Middle frontal gyrus (tissue), 1 donor: ENCODE results near the gene NAA10.

Source experiments
- DNase-seq: peaks from one replicate; pipeline ENCODE4 v3.0.0-alpha.2; 2015; ENCODE audit warnings: low spot score; ENCODE audit errors: extremely low spot score

Gene NAA10

GRCh38 chrX:153885208-153885787, 49.5 kb downstream of the NAA10 start:
- no peak for DNase-seq

GRCh38 chrX:153884590-153884989, 50.2 kb downstream of the NAA10 start:
- no peak for DNase-seq

DNA sequence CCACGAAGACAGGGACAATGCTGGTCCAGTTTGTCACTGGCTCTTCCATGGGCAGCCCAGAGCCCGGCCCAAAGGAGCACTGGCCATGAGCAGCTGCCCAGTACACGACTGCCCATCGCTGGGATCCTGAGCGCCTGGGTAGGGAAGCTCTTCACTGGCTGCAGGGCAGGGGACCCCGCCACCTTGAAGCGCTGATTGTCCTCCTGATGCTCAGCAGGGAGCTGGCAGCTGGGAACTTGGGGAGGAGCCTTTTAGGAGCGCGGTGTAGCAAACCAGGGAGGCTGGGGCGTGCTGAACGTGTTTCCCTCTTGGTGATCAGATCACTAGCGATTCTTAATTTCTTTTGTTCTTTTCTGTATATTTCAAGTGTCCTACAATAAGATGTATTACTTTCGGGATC, 50.7 kb downstream of the NAA10 start:
- no peak for DNase-seq

DNA sequence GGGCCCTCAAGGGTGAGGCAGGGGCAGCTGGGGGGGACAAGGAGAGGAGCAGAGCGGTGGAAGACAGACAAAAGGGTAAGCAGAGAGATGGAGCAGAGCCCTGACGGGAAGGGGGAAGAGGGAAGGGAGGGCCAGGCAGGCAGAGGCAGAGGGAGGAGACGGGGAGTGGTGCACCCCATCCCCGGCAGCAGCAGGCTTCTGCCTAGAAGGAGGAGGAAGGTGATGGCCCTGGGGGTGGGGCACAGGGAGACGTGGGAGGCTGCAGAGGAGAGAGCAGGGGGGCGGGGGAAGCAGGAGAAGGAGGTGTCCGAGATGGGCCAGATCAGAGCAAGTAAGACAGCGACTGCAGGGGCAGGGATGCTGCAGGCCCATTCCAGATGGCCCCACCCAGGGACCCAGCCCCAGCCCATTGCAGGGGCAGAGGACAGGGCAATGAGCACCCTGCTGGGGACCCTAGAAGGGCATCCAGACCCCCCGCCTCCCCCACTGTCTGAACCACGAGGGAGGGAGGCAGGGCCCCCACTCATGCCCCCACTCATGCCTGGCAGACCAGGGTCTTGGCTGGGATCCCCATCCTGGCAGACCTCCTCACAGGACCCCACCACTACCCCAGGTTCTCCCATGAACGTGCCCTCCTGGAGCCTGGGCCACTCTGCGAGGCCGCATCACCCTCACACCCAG, 51.5 kb downstream of the NAA10 start:
- DNase-seq: no peak

GRCh38 chrX:153882557-153882956, 52.3 kb downstream of the NAA10 start:
- no peak for DNase-seq

GRCh38 chrX:153882086-153882498, 52.7 kb downstream of the NAA10 start:
- DNase-seq: no peak

DNA sequence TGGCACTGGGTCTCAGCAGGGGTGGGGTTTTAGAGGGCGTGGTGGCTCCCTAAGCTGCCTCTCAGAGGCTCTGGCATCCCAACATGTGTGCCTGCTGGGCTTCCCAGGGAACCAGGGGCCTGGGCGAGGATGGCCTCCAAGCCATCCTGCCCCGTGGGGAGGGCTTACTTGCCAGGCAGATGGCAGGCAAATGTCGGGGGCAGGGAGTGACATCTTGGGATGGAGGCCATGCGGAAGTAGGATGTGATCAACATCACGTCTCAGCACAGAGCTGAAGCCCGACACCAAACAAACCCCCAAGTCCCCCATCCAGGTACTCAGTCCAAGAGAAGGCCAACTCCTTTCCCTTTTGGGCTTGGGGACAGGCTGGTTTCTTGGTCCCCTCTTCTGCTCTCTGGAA, 53.6 kb downstream of the NAA10 start:
- DNase-seq: no peak

DNA sequence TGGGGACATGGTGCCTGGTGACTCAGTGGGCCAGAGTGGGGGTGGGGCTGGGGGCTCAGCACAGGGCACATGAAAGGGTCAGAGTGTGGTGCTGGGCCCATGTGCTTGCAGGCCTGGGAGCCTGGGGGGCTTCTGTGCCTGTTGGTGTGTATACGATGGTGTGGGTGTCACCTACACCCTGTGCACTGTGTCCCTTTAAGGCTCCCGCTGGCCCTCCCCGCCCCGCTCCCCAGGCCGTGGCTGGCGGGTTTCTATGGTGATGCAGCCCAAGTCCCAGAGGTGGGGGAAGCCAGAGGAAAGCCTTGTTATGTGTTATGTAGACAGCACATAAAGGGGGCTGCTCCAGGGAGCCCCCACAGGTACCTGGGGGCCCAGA, 54.4 kb downstream of the NAA10 start:
- no peak for DNase-seq

DNA sequence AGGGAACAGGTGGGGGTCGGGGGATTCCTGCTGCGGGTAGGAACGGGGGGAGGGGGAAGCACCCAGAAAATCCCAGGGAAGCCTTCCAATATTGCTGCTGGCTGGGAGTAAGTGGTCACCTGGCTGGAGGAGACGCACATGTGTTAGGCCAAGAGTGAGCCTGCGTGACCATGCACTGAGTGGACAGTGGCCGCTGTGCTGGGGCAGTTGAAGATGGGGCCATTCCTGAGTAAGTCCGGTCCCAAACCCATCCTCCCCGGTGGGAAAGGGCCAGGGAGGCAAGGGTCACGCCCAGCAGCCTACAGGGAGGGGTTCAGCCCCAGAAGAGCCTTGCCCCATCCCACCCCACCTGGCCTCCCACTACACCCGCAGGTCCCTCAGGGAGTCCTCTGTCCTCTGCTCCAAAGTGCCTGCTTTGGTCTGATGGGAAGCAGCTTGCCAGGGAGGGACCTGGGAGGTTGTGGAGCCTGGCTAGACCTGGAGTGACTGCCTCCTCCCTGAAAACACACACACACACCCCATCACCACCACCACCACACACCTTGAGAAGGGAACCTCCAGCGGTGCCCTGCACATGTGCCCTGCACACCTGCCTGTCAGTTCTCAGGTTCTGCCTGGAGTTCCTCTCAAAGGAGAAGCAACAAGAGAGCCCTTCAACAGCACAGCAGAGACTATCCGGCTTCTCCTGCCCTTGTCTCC, 54.9 kb downstream of the NAA10 start:
- no peak for DNase-seq
